ENCODE measurements around the gene ACACA.

The ACACA gene

DNA sequence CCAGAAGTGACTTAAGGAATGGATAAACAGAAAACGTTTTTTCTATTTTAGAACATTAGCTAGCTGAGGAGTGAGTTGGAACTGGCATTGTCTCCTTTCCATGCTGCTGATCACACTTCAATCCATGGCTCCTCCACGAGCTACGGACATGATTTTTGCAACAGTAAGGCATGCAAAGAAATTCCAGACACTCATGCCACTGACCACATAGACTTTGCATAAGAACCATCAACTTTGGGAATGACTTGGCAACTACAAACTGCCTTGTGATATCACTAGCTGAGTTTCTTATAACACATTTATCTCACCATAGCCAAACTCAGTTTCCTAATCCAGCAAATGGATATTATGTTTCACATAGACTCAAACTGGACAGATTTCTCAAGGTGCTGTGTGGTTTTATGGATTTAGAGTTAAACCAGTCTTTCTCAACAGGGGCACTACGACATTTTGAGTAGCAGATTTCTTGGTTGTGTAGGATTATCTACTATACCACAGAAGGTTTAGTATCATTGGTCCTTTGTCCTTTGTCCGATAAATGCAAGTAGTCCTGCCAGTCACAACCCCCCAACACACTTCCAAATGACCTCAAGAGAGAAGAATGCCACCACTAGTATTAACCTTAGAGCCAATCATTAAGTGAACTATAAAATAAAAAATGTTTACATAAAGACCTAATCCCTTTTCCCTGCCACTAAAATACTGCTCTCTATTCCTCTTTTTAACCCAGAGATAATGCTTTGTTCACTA, 79.1 kb downstream of the ACACA start:
- no peak overlapping the region for H3K4me3 ChIP-seq (ENCODE audit: low read depth, low read length)
- H2AFZ ChIP-seq: no peak overlapping the region
- H3K27me3 ChIP-seq (ENCODE audit: control insufficient read depth, insufficient read depth, low read length): no peaks in the 10 kb centered on the region
- H3K27ac ChIP-seq: no peak overlapping the region
- H3K36me3 ChIP-seq (ENCODE audit: control insufficient read depth, insufficient read depth, low read length): no peaks in the 10 kb centered on the region
- H3K79me2 ChIP-seq: peaks cover 4% of the 10 kb centered on the region
- H3K9ac ChIP-seq: no peak overlapping the region
- no peaks in the 10 kb centered on the region for H3K9me3 ChIP-seq (ENCODE audit: control insufficient read depth, low read length)
- TF ChIP-seq, protein P1, sequence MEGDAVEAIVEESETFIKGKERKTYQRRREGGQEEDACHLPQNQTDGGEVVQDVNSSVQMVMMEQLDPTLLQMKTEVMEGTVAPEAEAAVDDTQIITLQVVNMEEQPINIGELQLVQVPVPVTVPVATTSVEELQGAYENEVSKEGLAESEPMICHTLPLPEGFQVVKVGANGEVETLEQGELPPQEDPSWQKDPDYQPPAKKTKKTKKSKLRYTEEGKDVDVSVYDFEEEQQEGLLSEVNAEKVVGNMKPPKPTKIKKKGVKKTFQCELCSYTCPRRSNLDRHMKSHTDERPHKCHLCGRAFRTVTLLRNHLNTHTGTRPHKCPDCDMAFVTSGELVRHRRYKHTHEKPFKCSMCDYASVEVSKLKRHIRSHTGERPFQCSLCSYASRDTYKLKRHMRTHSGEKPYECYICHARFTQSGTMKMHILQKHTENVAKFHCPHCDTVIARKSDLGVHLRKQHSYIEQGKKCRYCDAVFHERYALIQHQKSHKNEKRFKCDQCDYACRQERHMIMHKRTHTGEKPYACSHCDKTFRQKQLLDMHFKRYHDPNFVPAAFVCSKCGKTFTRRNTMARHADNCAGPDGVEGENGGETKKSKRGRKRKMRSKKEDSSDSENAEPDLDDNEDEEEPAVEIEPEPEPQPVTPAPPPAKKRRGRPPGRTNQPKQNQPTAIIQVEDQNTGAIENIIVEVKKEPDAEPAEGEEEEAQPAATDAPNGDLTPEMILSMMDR (IDR thresholded peaks at IDR 0.05): no peak
- no peaks in the 10 kb centered on the region for H3K4me1 ChIP-seq
- no peak overlapping the region for H3K4me2 ChIP-seq (ENCODE audit: low read length)

DNA sequence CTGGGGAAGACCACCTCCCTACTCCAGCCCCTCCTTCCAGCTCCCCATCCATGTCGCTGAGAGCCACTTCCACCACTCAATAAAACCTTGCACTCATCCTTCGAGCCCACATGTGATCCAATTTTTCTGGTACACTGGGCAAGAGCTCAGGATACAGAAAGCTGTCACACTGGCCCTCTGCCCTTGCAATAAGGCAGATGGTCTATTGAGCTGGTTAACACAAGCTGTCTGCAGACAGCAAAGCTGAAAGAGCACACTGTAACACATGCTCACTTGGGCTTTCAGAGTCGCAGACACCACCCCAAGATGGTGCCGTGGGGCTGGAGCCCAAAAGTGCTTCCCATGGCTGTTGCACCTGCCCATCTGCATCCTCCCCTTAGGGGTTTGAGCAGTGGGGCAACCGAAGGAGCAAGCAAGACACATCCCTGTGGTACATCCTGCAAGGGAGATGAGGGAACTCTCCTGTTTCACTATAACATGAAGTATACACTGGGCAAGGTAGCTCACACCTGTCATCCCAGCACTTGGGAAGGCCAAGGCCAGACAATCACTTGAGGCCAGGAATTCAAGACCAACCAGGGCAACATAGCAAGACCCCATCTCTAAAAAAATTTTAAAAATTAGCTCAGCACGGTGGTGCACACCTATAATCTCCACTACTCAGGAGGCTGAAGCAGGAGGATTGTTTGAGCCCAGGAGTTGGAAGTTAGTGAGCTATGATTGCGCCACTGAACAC, 83.6 kb downstream of the ACACA start:
- Histone ChIP-seq H3K27me3 (ENCODE audit: control insufficient read depth, insufficient read depth, low read length) (no peaks in the 10 kb centered on the region), H2AFZ (no peak overlapping the region), H3K4me1 (no peaks in the 10 kb centered on the region), H3K9ac (no peak overlapping the region), H3K9me3 (ENCODE audit: control insufficient read depth, low read length) (no peaks in the 10 kb centered on the region), H3K4me3 (ENCODE audit: low read depth, low read length) (no peak overlapping the region), H3K27ac (no peak overlapping the region), H3K79me2 (peaks cover 9% of the 10 kb centered on the region), H3K36me3 (ENCODE audit: control insufficient read depth, insufficient read depth, low read length) (no peaks in the 10 kb centered on the region), H3K4me2 (ENCODE audit: low read length) (no peak overlapping the region)
- TF ChIP-seq, protein P1 (IDR thresholded peaks at IDR 0.05): no peak

DNA sequence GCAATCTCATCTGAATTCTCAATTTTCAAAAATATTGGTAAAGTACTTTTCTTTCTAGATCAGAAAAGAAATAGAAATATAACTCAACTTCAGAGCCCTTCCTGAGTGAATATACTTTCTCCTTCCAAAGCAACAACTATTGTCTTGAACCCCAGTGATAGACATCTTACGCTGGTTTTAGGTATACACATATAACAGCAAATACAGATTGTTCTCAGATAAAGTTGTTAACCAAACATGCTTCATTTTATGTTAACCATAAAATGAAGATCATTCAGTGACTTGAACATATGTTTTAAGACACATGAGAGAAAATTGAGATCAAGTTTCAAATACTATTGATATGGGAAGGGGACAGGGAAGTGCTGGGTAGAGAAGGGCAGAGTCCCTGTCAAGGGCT, 84.5 kb downstream of the ACACA start:
- TF ChIP-seq, protein P1 (IDR thresholded peaks at IDR 0.05): no peak
- Histone ChIP-seq H3K9ac (no peak overlapping the region), H2AFZ (no peak overlapping the region), H3K9me3 (ENCODE audit: control insufficient read depth, low read length) (no peaks in the 10 kb centered on the region), H3K27ac (no peak overlapping the region), H3K36me3 (ENCODE audit: control insufficient read depth, insufficient read depth, low read length) (no peaks in the 10 kb centered on the region), H3K4me2 (ENCODE audit: low read length) (no peak overlapping the region), H3K4me1 (no peaks in the 10 kb centered on the region), H3K27me3 (ENCODE audit: control insufficient read depth, insufficient read depth, low read length) (no peaks in the 10 kb centered on the region), H3K4me3 (ENCODE audit: low read depth, low read length) (no peak overlapping the region), H3K79me2 (peaks cover 9% of the 10 kb centered on the region)

DNA sequence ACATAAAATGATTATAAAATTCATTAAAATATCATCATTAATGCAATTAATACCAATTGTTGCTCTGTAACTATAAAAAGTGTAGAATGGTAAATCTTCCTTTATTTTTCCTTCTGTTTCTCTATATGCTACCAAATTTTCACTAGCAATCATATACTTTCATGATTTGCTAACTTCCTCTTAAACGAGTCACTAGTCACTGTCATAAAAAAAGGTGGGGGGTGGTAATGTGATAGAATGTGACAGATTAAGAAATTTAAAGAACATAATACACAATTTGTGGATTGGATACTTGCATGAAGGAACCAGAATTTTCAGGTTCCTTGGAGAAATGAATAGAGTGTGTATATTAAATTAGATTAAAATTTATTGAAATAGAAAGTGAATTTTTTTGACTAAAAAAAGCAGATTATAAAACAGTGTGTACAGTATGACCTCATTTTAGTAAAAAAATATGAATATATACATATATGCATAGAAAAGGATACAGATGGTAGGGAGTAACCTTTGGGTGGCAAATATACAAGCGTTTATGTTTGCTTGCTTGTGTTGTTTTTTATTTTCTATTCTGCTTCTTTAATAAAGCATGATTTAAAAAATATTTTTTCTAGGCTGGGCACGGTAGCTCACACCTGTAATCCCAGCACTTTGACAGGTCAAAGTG, 87.6 kb downstream of the ACACA start:
- H3K9ac ChIP-seq: no peak overlapping the region
- H3K4me3 ChIP-seq (ENCODE audit: low read depth, low read length): no peak overlapping the region
- H3K79me2 ChIP-seq: peaks cover 10% of the 10 kb centered on the region
- H3K27me3 ChIP-seq (ENCODE audit: control insufficient read depth, insufficient read depth, low read length): no peaks in the 10 kb centered on the region
- H3K27ac ChIP-seq: no peak overlapping the region
- no peaks in the 10 kb centered on the region for H3K4me1 ChIP-seq
- TF ChIP-seq, protein P1 (IDR thresholded peaks at IDR 0.05): no peak
- no peaks in the 10 kb centered on the region for H3K36me3 ChIP-seq (ENCODE audit: control insufficient read depth, insufficient read depth, low read length)
- no peak overlapping the region for H3K4me2 ChIP-seq (ENCODE audit: low read length)
- H2AFZ ChIP-seq: no peak overlapping the region
- H3K9me3 ChIP-seq (ENCODE audit: control insufficient read depth, low read length): no peaks in the 10 kb centered on the region
